Tibial nerve (tissue), 4 donors: ENCODE data around the gene ZNF408.

Source experiments
- CTCF ChIP-seq, 5 experiments: fragments of 200-600 bp in 3 of 5; fragments of 450-650 bp in 2 of 5; sonication (generic) in 3 of 5; IDR thresholded peaks; one replicate each; pipeline ENCODE4 v1.5.1; 2016 to 2019; ENCODE audit warnings: antibody characterized with exemption in 5 of 5, mild to moderate bottlenecking in 3 of 5, moderate library complexity in 2 of 5
- EP300 ChIP-seq, 2 donors: sonication (generic); formaldehyde crosslinking; IDR thresholded peaks; one replicate each; pipeline ENCODE4 v1.6.1; 2017; ENCODE audit warnings: antibody characterized with exemption in 2 of 2, mild to moderate bottlenecking in 1 of 2
- POLR2A ChIP-seq, 2 donors: fragments of 450-650 bp; IDR thresholded peaks; one replicate each; pipeline ENCODE4 v1.6.1; 2017; ENCODE audit warnings: antibody characterized with exemption in 2 of 2, mild to moderate bottlenecking in 2 of 2, moderate library complexity in 2 of 2

GRCh38 chr11:46681814-46682213 is 19.0 kb upstream of the ZNF408 start:
- TF ChIP-seq CTCF (IDR thresholded peaks at IDR 0.05) = no peak
- TF ChIP-seq EP300 (IDR thresholded peaks at IDR 0.05) = no peak
- TF ChIP-seq POLR2A (IDR thresholded peaks at IDR 0.05) = no peak
